Activated CD4-positive, alpha-beta T cell treated with anti-CD3 and anti-CD28 coated beads, Interleukin-2, Interleukin-4, amounts not matched to agents 100 ng/mL and 50 ng/mL, durations not matched to agents 16 hours and 8 hours (primary cell): ENCODE measurements around the gene LDLRAD2.
"Not testable (repeated sequence)": the region's sequence is repeated elsewhere in the genome, so short reads cannot be mapped to it uniquely, and the experiment has no call there.

ENCODE experiments used
- DNase-seq: peaks from one replicate; pipeline ENCODE4 v3.0.0-alpha.2; 2020; ENCODE audit warnings: low spot score

The LDLRAD2 gene

DNA sequence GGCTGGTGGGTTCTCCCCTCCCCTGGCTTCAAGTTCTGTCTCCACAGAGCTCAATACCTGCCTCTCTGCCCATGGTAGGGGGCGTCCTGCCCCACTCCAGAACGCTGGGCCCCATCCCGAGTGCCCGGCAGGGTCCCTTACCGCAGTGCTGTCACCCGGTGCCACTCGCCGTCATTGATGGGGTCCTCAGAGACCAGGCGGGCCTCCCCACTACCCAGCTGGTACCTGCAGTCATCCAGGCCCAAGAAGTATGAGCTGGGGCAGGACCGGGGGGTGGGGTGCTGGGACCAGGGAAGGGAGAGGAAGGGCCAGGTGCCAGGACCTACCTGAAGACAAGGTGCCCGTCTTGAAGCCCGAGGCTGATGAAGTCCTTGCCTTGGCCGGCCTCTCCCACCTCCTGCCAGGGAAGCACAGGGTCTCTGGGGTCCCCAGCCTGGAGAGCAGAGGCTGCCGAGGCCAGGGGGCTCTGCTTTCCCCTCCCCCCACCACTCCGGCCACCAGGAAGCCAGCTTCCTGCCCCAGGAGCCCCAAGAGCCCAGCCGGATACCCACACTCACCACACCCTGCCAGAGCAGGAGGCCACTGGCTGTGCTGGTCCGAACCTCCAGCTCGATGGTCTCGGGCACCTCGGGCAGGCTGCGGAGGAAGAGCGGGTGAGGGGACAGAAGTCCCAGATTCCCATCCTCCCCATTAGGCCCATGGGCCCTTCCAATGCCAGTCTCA is 12.1 kb downstream of the LDLRAD2 start:
- DNase-seq: no peak

DNA sequence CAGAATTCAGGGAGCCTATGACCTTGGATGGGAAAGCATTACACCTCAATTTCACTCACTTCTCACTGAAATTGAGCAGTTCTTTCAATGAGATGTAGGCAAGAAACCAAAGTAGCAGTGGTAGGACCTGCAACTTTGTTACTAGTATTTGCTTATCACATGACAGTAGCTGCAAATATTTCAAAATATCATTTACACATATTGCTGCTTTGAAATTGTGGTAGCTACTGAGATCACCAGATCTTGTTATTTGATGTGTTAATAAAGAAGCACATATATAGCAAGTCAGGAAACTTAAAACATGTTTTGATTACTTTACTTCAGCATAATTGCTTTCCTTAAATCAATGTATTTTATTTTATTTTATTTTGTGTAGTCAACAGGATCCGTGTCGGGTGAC is 12.9 kb downstream of the LDLRAD2 start:
- DNase-seq: no peak

DNA sequence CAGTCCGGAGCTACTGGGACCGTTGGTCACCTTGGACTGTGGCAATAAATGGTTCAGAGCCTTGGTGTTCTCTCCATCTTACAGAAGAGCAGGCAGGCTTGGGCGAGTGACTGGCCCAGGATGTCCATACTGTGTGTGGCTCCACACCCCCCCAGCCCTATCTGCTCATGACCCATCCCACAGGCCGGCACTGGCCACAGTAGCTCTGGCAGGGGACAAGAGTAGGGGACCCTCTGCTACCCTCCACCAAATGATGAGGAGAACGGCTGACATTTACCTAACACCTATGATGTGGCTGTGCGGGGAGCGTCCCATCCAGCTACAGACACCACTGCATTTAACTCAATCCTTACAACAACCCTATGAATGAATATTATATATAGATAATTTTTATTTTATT is 13.3 kb downstream of the LDLRAD2 start:
- no peak for DNase-seq

DNA sequence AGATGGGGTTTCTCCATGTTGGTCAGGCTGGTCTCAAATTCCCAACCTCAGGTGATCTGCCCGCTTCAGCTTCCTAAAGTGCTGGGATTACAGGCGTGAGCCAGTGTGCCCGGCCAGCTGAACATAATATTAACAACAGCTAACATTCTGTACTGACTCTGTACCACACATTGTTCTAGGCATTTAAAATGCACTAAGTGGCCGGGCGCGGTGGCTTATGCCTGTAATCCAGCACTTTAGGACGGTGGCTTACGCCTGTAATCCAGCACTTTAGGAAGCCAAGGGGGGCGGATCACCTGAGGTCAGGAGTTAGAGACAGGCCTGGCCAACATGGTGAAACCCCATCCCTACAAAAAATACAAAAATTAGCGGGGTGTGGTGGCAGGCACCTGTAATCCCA is 14.6 kb downstream of the LDLRAD2 start:
- DNase-seq: not testable (repeated sequence)

DNA sequence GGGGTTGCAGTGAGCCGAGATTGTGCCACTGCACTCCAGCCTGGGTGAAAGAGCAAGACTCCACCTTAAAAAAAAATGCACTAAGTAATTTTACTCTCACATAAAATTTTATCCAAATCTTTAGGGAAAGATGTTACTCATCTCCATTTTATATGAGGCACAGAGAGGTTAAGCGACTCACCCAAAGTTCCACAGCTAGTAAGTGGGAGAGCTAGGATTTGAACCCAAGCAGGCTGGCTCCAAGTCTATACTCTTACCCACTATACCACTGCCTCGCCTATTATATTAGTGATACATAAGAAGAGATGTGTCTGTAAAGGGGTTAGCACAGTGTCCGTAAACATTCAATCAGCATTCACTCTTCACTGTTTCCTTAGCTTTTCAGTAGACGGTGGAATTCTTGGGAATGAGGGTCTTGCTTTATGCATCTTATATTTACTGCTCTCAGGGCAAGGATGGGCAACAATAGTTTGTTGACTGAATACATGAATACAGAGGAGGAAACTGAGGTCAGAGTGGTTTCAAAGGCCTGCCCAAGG is 15.1 kb downstream of the LDLRAD2 start:
- DNase-seq: no peak

DNA sequence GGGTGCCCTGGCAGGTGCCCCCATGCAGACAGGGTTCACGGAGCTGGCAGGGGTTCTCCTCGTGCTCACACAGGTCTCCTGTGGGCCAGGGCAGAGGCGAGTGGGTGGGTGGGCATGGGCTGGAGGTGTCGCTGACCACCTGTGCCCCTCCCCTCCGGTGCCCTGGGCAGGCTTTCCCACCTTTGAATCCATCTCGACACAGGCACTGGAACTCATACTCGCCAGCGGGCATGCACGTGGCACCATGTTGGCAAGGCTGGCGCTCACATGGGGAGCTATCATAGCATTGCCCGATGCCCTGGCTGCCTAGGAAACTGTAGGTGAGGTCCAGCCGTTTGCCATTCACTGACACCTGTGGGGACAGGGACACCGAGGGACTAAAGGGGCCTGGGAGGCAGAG is 16.0 kb downstream of the LDLRAD2 start:
- no peak for DNase-seq

DNA sequence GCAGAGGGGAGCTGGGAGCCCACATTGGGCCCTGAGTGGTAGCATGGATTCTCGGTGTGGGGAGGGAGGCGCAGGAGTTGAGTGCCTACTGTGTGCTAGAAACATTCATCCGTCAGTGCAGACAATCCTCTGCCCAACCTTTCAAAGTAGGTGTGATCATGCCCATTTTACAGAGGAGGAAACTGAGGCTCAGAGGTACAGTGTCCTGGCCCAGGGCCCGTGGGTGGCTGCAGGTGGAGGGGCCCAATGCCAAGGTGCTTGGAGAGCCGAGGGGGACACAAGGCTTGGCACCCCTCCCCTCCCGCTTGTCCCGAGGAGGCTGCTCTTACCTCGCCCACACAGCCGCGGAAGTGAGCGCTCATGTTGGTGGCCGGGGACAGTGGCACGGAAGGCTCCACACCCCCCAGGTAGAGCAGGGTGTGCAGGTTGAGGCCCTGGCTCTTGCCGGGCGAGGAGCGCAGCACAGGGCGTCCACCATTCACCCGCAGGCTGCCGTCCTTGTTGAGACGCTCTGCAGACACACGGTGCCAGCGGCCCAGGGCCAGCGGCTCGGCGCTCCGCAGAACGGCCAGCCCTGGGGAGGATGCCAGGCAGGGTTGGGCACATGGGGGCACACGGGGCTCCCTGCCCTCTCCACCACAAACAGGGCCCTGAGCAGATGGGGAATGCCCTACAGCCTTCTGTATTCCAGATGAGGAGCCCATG is 16.6 kb downstream of the LDLRAD2 start:
- DNase-seq: no peak

DNA sequence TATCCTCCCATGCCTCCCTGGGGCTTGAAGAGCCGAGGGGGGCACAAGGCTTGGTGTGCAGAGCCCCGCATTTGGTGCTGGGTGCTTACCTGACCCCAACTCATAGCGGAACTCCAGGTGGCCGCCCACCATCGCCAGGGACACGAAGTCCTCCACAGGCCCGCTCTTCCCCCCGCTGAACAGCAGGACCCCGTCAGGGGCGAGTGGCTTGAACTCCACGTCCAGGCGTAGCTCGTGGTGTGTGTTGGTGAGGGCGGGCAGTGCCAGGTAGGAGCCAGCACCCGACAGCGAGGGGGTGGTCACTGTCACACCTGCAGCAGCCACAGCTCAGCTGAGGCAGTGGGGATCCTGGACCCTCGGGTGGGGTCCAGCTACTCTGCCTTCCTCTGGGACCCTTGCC is 17.2 kb downstream of the LDLRAD2 start:
- DNase-seq: no peak

DNA sequence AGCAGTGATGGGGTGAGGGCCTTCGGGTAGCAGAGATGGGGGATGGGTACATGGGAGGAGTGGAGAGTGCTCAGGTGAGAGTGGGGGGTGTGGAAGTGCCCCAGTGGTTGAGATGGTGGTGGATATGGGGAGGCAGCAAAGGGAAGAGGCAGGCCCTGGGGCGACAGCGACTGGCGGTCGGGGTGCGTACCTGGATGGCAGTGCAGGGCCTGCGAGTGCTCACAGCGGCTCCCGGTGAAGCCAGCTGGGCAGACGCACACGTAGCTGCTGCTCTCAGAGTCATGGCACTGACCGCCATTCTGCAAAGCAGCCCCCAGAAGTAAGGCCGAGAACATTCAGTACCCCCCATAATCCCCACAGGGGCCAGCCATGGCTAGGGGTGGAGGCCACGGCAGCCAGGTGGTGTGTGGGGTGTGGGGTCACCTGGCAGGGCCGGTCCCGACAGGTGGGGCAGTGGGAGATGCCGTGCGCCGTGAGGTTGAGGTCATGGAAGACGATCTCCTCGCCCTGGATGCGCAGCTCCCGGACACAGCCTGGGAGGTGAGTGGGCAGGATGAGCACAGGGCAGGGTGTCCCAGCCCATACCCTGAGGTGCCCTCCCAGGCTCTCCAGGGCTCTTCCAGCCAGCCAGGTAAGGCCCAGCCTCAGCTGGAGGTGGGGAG is 18.9 kb downstream of the LDLRAD2 start:
- no peak for DNase-seq

DNA sequence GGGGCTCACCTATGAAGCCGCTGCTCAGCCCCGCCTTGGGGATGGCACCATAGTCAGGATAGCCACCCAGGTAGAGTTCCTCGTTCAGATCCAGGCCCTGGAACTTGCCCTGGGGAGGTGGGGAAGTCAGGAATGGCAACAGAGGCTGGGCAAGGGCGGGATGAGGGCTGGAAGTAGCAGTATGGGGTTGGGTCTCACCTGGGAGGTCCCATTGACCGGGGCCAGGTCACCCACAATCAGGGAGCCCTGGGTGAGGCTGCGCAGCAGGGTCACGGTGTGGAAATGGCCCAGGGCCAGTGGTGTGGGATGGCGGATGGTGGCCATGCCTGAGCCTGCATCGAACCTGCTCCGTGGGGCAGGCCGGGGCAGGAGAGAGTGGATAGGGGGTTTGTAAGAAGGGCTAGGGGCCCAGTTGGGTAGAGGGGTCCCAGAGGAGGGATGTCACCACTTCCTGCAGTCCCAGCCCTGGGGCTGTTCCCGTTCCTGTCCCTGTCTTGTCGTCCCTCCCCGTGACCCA is 19.4 kb downstream of the LDLRAD2 start:
- DNase-seq: no peak

DNA sequence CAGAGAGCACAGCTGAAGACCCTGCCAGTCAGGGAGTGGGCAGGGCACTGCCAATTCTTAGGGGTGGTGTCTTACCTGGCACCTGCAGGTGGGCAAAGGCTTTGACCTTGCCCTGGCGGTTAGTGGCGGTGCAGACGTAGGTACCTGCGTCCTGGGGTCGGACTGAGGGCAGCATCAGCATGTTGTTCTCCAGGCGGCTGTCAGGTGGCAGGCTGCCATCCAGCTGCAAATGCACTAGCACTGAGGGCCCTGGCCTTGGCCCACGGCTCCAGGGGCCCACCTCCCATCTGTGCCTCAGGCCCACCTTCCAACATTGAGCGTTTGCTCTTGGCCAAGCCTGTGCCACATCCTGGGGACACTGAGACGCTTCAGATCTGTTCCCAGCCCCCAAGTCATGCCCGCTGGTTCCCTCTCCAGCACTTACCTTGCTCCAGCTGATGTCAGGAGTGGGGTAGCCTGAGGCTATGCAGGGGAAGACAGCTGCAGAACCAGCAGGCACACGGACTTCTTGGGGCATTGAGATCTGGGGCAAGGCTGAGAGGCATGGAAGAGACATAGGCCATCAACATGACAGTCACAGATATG is 21.4 kb downstream of the LDLRAD2 start:
- no peak for DNase-seq

DNA sequence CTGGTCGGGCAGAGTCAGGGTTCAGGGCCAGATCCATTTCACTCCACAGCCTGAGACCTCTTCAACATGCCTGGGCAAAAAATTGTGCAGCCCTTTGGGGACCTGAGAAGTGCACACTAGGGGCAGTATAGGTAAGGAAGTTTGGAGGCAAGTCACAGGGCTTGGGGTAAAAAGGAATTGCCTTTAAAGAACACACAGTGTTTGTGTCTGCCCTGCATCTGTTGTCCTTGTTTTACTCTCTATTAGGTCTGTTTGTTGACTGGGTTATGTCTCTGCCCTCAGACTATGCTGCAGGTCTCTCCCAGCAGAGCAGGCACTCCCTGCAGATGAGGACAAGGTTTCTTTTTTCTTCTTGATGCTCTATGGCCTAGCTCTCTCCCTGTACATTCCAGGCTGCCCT is 22.0 kb downstream of the LDLRAD2 start:
- no peak for DNase-seq

DNA sequence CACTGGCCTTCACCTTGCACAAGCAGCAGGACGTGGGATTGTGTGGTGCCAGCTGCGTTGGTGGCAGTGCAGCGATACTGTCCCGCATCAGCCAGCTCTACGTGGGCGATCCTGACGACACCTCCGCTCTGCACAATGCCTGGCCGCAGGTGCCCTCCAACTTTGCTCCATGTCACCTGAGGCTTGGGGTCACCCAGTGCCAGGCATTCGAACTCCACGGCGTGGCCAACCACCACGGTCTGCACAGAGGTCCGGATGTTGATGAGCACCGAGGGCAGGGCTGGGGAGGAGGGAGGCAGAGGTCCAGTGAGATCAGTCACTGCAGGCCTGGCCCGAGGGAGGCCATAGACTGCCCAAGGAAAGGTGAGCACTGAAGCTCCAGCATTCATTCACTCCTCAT is 22.6 kb downstream of the LDLRAD2 start:
- DNase-seq: no peak

DNA sequence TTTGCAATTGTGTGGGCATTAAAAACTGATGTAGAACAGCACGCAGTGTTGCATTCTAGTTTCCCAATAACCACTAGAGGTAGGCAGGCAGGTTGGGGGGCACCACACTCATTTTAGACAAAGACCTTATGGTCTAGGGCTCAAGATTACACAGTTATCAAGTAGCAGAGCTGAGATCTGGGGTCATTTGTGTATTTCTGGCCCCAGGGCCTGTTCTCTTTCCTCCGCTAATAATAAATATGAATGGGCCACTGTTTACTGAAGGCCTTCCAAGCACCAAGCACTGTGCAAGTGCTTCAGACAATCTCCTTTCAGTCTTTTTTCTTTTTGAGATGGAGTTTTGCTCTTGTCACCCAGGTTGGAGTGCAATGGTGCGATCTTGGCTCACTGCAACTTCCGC is 23.9 kb downstream of the LDLRAD2 start:
- DNase-seq: no peak

DNA sequence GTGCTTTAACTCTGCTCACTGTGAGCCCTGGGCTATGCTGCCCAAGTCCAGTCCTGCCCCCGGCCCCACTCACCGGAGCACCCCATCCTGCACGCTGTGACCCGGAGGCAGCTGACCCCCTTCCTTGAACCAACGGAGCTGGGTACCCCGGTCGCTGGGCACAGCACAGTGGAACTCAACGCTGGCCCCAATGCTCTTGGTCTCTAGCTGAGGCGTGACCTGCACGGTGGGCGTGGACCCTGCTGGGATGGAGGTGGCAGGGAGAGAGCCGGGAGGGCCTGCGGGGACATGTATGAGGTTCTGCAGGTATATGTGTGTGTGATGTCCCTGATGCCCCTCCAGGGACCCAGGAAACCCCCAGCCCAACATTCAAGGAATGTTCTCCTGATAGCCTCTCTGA is 24.7 kb downstream of the LDLRAD2 start:
- DNase-seq: no peak

DNA sequence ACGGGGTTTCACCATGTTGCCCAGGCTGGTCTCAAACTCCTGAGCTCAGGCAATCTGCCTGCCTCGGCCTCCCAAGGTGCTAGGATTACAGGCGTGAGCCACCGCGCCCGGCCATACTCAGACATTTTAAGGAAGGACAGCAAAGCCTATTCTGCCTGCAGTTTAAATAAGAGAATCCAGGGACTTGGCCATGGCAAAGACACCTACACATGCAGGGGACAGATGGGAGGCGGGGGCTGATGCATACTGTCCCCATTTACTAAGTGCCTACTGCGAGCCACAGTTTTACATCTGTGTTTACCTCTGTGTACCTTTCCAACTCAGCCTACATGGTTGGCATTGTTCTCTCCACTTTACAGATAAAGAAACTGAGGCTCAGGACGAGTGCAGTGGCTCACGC is 25.4 kb downstream of the LDLRAD2 start:
- no peak for DNase-seq

DNA sequence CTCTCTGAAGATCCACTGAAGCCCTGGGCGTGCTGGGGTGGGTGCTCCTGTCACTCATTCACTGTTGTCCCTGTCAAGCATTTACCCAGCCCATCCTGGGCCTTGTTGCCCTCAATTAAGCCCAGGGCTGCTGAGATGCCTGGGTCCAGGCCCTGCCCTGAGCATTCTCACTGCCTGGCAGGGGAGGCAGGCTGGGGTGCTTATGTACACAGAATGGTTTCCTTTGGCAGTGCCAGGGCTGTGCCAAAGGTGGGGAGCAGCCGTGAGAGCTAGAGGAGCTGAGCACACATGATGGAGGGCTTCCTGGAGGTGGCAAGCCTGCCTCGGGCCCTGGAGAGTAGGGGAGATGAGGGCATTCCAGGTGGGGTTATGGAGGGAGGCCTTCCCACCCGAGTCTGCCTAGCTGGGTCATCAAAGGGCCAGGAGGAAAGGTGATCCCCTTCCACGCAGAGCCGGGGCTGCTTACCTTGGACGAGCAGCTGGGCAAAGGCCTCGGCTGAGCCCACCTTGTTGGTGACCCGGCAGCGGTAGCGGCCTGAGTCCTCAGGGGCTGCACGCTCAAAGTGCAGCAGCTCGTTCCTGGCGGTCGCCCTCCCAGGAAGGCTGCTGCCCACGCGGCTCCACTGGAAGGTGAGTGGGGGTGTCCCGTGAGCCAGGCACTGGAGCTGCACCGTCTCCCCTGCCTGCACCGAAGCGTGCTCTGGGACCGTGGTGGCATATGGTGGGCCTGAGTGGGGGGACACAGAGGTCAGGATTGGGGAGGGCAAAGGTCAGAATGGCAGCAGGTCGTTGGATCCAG is 26.5 kb downstream of the LDLRAD2 start:
- no peak for DNase-seq

DNA sequence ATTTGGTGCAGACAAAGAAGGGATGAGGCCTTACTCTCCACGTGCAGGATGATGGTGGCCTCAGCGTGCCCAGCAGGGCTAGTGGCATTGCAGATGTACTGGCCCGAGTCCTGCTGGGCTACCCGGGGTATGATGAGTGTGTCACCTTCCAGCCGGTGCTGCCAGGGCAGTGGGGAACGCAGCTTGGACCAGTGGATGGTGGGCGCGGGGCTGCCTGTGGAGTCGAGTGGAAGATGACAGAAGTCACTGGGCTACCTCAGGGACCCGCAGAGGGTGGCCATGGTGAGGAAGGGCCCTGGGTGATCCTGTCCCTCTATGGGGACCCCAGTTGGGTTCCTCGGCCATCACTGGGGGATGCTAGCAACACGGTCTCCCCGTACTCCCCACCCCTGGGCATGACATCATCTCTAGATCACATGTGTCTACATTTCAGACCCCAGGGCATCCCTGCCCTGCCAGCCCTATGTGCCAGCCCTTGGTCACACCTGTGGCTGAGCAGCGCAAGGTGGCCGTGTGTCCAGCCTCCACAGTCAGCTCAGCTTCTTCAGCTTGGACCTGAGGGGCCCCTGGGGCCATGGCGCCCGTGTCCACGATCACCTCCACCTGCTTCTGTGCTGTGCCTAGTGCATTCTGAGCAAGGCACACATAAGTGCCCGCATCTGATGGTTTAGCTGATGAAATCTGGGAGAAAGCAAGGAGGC is 27.4 kb downstream of the LDLRAD2 start:
- DNase-seq: no peak

DNA sequence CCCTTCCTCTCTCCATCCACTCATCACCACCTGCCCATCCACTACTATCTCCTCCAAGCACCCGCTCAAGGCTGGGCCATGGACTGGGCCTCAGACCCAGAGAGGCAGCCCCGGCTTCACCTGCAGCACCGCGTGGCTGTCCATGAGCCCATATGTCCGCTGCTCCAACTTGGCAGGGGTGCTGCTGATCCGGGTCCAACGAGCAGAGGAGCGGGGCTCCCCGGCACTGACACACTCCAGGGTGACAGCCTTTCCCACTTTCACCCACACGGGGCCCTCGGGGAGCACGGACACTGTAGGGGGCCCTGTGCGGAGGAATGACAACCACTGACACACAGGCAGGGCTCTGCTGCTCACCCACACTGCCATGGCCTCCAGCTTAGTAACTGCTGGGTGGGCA is 28.9 kb downstream of the LDLRAD2 start:
- no peak for DNase-seq

DNA sequence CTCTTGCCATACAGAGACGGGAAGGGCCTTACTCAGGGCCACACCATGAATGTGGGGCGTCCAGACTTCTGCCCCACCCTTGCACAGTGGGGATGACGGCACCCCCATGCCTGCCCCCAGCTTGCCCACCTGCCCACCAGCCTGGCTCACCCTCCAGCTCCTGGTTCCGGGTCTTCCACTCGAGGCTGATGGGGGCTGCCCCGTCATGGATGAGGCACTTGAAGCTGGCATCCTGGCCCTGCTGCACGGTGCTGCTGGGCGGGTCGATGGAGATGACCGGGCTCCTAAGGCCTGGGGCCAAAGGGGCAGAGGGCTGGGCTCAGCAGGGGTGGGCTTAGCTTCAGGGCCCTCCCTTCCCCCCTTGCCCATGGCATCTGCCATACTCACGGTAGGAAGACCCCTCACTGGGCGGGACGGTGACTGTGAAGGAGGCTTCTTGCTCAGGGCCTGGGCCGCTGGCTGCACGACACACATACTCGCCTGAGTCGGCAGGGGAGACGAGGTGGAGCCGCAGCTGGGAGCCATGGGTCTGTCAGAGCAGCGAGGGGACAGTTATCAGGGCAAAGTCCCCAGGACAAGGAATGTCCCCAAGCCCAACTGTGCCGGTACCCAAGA is 29.9 kb downstream of the LDLRAD2 start:
- DNase-seq: no peak
